HG03159 (cell line): ENCODE measurements around the gene FHIT.

Experiments
- ATAC-seq: cut with Tn5 transposase; IDR thresholded peaks from one replicate; pipeline ENCODE4 v1.9.1; 2021; ENCODE audit warnings: mild to moderate bottlenecking, moderate library complexity; ENCODE audit not compliant: unreplicated experiment

The FHIT gene

DNA sequence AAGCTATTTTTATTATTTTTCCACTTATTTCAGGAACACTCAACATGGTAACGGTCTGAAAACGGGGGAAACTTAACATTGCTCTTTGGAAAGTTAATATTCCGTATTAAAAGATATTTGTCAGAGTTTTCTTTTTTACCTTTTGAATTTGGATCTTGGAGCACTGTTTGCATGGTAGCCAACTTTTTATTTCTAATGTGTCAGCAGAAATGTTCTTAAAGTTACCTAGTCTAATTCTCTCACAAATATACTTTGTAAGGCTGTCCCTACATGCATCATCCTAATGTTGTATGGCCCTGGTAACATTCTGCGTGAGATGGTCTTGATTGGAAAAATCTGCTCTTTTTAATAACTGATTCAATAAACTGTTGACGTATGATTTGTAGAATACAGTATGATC, 719.5 kb downstream of the FHIT start:
- no peak for ATAC-seq

DNA sequence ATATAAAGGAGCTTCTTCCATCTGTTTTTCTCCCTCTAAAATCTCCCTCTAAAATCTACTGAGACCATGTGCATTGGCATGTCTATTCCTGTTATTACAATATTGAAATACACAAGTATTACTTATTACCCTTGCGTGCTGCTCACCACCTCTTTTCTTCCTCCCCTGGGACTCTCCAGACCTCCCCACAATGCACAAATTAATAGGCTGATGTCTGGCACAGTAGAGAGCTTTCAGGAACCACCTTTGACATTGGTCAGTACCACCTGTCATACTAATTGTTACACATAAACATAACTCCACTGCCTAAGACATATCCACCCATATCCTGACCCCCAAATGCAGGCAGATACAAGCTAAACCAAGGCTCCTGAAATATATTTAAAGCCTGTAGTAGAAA, 722.6 kb downstream of the FHIT start:
- ATAC-seq = no peak

DNA sequence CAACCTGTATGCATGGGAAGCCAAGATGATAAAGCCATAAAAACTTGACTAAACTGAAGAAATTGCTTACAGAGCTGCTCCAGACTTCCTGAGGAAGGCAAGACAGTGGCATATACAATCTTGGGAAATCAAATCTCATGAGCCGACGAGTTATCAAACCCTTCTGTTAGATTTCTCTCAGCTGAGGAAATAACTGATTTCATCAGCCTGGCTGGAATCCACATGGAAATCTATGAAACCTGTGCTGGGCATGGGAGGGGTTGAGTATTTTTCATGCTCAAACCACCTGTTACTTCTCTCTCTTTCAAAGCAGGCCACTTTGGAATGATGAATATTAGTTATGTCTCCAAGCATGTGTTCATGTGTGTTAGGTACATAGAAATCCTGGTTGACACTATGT, 727.7 kb downstream of the FHIT start:
- no peak for ATAC-seq

DNA sequence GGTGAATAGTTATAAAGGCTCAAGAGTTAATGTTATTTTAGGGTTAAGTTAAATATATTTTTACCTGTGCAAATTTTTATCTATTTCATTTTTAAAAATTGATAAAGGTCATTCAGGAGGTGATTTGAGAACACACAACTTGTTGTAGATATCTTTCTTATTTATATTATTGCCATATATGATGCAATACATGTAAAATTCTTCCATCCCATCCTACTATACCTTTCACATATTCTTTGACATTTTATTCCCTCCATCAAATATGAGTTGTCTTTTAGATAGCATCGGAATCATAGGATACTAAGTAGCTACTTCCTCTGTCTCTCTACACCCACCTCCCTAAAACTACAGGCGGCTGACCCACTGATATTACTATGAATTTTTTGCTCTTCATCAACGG, 734.1 kb downstream of the FHIT start:
- no peak for ATAC-seq

DNA sequence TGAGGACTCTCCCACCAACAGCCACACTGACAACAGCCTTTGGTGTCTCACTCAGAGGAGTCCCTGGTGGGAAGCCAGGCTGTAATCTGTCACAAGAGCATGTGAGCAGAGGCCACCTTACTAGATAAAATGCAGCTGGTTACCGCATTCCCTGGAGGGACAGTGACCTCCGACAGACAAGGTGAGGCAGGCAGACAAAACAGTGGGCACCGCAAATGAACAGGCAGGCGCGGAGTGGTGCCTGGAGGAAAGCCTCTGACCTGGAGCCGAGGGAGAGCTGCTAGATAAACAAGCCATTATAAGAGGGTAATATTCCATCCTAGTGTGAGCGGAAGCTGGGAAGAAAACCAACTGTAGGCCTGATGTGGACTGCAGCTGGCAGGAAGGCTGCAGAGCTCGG, 736.4 kb downstream of the FHIT start:
- no peak for ATAC-seq

DNA sequence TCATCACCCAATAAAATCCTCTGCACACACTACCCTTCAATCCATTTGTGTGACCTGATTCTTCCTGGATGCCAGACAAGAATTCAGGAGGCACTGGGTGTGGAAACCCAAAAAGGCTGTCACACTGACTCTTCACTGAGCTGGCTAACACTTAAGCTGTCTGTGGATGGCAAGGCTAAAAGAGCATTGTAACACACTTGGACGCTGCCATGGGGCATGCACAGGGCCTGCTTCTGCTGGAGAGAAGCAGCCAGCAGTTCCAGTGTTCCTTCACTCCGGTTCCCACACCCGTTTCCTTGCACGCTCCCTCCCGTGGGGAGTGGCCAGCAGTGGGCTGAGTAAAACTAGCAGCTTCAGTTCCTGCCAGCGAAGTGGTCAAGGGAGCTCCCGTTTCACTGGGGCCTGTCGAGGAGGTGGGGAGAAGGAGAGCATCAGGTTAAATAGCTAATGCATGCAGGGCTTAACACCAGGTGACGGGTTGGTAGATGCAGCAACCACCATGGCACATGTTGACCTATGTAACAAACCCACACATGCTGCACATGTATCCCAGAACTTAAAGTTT, 737.1 kb downstream of the FHIT start:
- no peak for ATAC-seq

DNA sequence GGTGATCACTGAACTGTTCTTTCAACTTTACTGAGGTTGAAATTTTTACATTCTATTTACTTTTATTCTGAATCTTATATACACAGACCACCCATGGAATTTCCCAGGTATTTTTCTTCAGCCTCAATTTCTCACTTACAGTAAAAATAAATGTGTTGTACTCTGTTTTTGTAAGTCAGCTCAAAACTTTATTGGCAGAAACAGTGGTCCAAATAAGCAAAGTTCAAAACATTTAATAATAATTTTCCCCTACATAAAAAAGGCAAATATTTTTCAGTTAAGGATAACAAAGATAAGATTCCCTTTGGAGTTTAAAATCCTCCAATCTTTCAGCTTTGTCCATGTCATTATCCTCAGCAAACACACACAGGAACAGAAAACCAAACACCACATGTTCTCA, 738.0 kb downstream of the FHIT start:
- ATAC-seq = no peak

DNA sequence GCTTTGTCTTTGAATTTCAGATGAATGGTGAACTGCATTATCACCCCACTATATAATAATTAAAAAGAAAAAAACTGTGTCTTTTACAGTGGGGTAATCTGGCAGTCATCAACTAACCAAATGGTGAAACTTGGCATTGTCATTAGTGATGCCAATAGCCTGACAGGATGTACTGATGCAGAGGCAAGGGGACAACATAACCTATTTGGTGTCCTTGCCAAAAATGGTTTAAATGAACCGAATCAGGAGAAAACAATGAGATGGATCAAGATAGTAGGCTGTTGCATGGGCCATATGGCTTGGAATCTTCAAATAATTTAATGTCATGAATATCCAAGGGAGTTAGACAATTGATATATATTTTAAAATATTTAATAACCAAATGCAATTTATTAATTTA, 738.7 kb downstream of the FHIT start:
- no peak for ATAC-seq

DNA sequence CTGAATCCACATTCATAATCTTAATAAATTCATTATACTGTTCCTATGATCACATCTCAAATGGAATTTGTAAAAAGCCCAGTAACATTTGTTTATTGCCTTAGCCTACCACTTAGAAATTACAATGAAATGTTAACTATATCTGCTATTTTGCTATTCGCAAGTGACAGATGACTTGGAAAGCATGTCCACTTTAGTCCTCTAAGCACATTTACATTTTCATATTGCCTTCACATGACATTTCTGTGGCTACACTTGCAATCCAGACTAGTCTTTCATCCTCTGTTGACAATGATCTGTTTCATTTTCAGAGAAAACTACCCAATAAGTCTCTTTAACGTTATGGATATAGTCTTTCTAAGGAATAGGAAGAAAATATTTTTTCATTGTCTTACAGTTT, 741.8 kb downstream of the FHIT start:
- ATAC-seq = no peak

DNA sequence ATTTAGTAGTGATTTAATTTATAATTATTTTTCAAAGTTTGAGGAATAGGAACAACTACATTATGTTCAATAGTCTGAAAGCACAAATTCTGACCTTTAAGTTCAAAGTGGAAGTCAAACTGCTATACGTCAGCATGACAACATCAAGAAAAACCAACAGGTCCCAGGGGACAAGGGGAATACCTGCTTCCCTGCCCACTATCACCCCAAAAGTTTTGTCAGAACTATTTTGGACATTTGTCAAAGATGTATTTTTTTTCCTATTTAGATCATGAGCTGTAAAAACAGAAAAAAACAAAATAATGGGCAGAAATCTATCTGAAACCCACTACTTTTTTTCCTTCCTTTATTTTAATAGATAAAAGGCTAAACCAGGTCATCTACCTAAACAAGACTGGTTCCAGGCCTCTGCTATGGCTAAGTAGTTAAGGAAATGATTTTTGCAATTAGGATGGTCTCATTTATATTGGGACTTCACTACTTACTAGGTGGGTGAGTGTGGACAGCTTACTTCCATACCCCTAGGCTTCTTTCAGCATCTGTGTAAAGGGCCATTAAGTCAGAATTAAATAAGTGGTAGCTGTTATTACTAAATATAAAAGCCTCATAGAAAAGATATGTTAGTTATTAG, 746.3 kb downstream of the FHIT start:
- ATAC-seq = no peak

DNA sequence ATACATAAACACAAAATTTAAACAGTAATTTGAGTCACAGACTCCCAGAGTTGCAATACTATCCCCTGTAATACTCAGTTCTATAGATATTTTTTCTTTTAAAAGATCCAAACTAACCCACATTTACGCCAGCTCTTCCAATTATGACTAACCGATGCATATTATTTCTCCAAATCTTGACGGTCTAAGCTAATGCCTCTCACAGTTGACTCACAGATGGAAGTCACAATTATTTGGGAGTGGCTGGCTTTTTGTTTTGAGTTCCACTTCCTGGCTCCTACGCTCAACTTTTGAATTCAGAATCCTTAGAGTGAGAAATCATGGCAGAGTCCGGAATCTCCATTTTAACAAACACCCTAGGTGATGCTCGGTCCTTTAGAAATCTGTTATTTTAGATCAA, 749.9 kb downstream of the FHIT start:
- no peak for ATAC-seq

DNA sequence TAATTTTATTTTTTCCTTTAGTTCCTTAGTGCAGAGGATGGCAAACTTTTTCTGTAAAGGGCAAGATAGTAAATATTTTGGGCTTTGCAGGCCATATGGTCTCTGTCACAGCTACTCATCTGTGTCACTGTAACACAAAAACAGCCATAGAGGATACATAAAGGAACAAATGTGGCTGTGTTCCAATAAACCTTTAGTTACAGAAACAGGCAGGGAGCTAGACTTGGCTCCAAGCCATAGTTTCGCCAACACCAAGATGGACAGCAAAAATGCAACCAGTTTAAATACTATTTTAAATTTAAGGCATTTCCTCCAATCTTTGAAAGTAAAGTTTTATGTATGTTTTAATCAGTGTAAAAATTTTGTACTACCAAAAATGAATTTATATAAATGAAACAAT, 753.4 kb downstream of the FHIT start:
- no peak for ATAC-seq

DNA sequence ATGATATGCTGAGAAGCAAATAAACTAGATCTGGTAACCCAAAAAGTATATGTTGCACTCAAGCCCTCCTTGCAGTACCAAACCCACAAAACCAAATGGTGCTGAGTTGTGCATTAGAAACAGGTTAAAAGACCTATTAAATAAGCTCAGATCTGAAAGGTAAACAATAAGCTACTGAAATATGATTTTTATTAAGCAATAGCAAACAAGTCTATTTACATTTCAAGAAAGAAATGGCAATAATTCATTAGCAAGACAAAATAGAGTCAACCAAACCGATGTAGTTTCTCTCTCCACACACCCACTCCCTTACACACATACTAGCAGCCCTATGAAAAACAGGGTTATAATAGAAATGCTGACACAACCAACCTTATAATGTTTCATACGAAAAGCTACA, 760.3 kb downstream of the FHIT start:
- ATAC-seq = no peak

DNA sequence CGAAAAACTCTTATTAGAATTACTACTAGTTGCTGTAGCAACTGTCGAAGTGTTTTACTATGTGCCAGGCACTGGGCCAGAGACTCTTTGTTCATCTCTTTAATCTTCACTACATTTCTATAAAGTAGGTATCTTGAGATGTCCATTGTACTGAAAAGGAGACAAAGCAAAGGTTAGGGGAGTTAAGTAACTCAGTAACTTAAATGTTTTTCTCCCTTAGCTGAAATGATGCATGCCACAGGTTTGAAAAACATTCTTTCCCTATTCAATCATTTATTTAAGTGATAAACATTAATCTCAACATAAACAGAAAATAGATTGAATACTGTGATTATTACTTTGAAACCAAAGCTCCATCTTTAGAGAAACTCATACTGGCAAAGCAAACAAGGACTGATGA, 776.2 kb downstream of the FHIT start:
- ATAC-seq = no peak

DNA sequence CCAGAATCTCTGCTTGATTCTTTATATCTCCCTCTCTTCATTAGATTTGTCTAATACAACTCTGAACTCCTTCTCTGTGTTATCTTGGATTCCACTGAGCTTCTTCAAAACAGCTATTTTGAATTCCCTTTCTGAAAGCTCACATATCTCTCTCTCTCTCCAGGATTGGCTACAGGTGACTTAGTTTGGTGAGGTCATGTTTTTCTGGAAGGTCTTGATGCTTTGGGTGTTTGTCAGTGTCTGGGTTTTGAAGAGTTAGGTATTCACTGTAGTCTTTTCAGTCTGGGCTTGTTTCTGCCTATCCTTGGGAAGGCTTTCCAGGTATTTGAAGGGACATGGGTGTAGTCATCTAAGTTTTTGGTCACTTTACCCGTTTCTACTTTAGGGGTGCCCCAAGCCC, 781.8 kb downstream of the FHIT start:
- no peak for ATAC-seq

DNA sequence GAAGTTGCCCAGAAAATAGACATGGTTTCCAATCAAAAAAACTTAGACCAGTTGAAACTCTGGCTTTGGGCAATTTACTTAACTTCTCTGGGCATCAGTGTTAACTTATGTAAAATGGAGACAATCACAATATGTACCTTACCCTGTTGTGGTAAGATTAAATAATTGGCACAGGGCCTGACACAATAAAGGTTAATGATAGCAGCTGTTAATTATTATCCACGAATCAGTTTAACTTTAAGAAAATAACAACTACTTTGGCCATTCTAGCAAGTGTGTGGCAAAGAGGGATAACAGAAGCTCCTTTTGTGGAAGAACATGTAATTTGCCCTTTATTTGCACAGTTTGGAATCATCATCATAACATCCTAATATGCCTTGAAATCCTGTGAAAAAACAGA, 787.6 kb downstream of the FHIT start:
- no peak for ATAC-seq

DNA sequence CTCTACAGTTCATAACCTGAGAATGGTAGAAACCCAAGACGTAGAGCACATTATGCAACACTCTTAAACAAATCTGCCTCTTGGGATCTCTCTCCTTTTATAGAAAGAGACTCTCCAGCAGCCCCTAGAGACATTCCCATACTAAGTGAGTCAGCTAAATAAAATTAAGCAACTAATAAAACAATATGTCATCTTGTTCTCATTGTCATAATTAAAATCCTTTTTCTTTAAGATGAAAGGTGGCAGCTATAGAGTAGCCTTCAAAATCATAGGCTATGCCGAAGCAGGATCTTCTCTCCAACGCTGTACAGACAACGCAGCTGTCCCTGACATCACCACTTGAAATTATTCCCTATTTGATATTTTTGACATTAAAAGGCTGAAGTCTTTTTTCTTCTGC, 790.0 kb downstream of the FHIT start:
- ATAC-seq = no peak

DNA sequence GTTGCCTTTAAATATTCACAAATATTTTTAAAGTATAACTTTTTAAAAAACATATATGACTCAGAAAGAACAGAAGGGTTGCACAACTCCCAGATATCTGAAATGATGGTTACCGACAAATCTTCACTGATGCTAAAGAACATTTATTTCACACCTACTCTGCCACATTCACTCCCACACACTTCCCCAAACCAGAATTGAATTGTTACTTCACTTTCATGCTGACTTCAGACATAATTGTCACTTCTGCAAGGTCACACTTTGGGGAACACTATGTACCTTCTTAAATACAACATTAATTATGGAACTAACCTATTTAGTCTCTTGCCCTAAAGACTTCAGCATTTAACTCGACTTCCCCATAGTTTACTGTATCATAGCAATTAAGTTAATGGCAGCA, 795.1 kb downstream of the FHIT start:
- ATAC-seq = no peak

DNA sequence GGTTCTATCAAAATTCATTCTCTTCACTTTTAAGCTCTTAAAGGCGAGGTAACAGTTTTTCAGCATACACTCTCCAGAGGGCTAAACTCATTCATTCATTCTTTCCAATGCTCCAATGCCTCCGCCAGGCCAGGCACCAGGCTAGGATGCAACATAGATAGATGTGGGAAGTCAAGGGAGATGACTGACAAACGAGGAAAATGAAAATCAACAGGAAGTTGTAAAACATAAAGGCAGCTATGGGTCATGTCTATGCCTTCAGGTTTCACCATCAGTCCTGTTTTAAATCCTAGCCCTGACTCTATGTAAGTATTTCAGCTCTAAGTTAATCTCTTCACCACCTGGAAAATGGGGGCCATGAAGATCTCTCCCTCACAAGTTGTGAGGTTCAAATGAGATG, 797.9 kb downstream of the FHIT start:
- no peak for ATAC-seq

DNA sequence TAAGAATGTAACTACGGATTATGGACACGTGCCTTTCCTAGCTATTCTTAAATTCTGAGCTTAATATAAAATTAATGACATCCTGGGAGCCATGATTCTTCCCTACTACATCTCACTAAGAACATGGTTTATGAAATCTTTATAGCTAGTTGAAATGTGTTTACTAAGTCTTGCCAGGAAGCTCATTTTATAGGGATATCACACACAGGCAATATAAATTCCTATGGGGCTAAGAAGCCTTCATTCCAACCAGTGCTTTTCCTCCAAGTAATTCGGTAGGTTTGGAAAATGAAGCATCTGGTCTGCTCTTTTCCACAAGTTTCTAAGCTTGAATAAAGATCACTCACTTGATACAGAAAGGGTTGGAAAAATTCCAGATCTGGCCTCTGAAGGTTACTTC, 802.6 kb downstream of the FHIT start:
- no peak for ATAC-seq

DNA sequence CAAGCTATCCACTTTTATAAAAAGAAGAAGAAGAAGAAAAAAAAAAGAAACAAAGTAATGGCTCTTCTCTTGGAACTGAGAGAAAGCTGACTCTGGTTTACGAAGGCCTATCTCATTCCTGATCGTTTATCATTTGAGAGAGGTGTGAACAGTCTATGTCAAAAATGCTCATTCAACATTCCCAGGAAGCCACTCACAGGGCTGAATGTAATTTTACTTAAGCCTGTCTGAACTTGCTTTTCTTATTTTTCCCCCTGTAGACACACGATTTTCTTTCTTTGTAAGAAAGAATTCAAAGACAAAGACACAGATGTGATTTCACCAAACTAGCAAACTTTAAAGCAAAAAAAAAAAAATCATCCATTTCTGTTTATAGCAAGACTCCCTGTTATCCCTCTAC, 805.8 kb downstream of the FHIT start:
- no peak for ATAC-seq

DNA sequence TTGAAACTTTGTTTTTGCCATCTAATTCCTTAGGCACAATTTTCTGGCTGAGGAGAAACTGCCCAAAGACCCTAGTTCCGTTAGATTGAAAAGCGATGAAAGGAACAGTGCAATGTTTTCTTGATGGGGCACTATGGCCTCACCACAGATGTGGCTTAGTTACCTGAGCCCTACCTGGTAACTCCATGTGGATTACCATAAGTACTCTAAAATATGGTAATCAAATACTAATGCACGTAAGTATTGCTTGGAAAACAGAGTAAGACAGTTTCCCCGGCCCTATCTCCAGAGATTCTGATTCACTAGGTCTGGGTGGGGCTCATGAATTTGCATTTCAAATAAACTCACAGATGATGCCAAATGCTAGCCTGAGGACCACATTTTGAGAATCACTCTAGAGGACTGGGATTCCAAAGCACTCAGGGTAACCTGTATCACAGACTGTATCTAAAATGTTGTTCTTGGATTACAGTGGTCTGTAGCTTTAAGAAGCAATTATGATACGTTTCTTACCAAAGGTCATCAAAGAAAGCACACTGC, 806.3 kb downstream of the FHIT start:
- ATAC-seq = no peak

DNA sequence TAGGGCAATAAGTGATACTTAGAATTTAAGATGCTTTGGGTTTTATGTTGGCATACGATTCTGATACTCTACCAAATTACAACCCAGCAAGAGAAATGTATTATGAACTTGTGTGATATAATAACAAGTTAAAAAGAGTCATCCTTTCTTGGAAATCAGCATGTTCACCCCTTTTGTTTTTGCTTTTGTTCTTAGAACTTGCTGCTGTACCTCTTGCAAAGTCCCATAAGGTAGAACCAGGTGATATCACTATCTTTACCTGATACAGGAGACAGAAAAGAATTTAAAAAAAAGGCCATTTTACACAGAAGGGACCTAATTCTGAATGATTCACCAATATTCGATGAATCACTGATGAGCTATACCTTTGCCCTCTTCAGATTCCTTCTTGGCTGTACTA, 810.4 kb downstream of the FHIT start:
- ATAC-seq = no peak
